HG03045 (cell line): ENCODE data around the gene ZMIZ1.

Experiments used
- ATAC-seq: cut with Tn5 transposase; IDR thresholded peaks from one replicate; pipeline ENCODE4 v1.9.1; 2021; ENCODE audit warnings: mild to moderate bottlenecking, moderate library complexity; ENCODE audit not compliant: unreplicated experiment

The ZMIZ1 gene

GRCh38 chr10:79063661-79064492 is 4.9 kb upstream of the ZMIZ1 start:
- no peak for ATAC-seq

GRCh38 chr10:79065091-79065551 is 3.6 kb upstream of the ZMIZ1 start:
- ATAC-seq: no peak

GRCh38 chr10:79065853-79066252 is 2.9 kb upstream of the ZMIZ1 start:
- no peak for ATAC-seq

- ATAC-seq: no peak
Measured at GRCh38 chr10:79066411-79067240, 2.1 kb upstream of the ZMIZ1 start.

- ATAC-seq: no peak
Measured at GRCh38 chr10:79067241-79068202, 1.2 kb upstream of the ZMIZ1 start.

GRCh38 chr10:79068203-79068561 is 584 bp upstream of the ZMIZ1 start:
- no peak for ATAC-seq

- ATAC-seq: peak; percentile 21
Measured at GRCh38 chr10:79069325-79070080, 737 bp downstream of the ZMIZ1 start.

GRCh38 chr10:79070081-79070605 is 1.4 kb downstream of the ZMIZ1 start:
- ATAC-seq: no peak

GRCh38 chr10:79070606-79071395 is 2.0 kb downstream of the ZMIZ1 start:
- ATAC-seq: no peak

GRCh38 chr10:79071396-79071923 is 2.7 kb downstream of the ZMIZ1 start:
- no peak for ATAC-seq

- no peak for ATAC-seq
Measured at GRCh38 chr10:79072041-79072441, 3.3 kb downstream of the ZMIZ1 start.

- no peak for ATAC-seq
Measured at GRCh38 chr10:79072994-79073645, 4.4 kb downstream of the ZMIZ1 start.

GRCh38 chr10:79073784-79074432 is 5.1 kb downstream of the ZMIZ1 start:
- ATAC-seq: no peak

GRCh38 chr10:79074732-79075131 is 6.0 kb downstream of the ZMIZ1 start:
- no peak for ATAC-seq

- no peak for ATAC-seq
Measured at GRCh38 chr10:79075418-79075817, 6.7 kb downstream of the ZMIZ1 start.

- ATAC-seq: no peak
Measured at GRCh38 chr10:79077488-79078173, 8.9 kb downstream of the ZMIZ1 start.

GRCh38 chr10:79078367-79079053 is 9.7 kb downstream of the ZMIZ1 start:
- no peak for ATAC-seq
